NCI-H1436 (cell line): ENCODE data around the gene CHD6.

ENCODE experiments used
- DNase-seq: peaks from one replicate; lab custom pipeline; 2025; lab: John Stamatoyannopoulos, UW

CHD6 gene

GRCh38 chr20:41367956-41368355 is 250.2 kb downstream of the CHD6 start:
- no peak for DNase-seq

GRCh38 chr20:41367393-41367695 is 250.8 kb downstream of the CHD6 start:
- DNase-seq = no peak

- DNase-seq = peak; percentile 2
Measured at GRCh38 chr20:41366546-41367392, 251.4 kb downstream of the CHD6 start, which contains the start of gene EMILIN3. Gene EMILIN3, minus strand, starts transcription at chr20:41366818. Its CDS starts 184 bp downstream, at chr20:41366634.

- no peak for DNase-seq
Measured at GRCh38 chr20:41365777-41366545, 252.2 kb downstream of the CHD6 start.

GRCh38 chr20:41364967-41365765 is 253.0 kb downstream of the CHD6 start:
- no peak for DNase-seq

GRCh38 chr20:41364236-41364855 is 253.8 kb downstream of the CHD6 start:
- DNase-seq = no peak

- no peak for DNase-seq
Measured at GRCh38 chr20:41363601-41364000, 254.6 kb downstream of the CHD6 start.

- DNase-seq = no peak
Measured at GRCh38 chr20:41362748-41363140, 255.4 kb downstream of the CHD6 start.

- DNase-seq = no peak
Measured at GRCh38 chr20:41361757-41362747, 256.1 kb downstream of the CHD6 start.

- no peak for DNase-seq
Measured at GRCh38 chr20:41360831-41361756, 257.1 kb downstream of the CHD6 start.

GRCh38 chr20:41359541-41360011 is 258.6 kb downstream of the CHD6 start:
- DNase-seq = no peak

GRCh38 chr20:41358717-41359116 is 259.5 kb downstream of the CHD6 start:
- no peak for DNase-seq

- DNase-seq = no peak
Measured at GRCh38 chr20:41358230-41358629, 259.9 kb downstream of the CHD6 start.

- no peak for DNase-seq
Measured at GRCh38 chr20:41357424-41358163, 260.6 kb downstream of the CHD6 start.

GRCh38 chr20:41356951-41357350 is 261.2 kb downstream of the CHD6 start:
- no peak for DNase-seq

- DNase-seq = no peak
Measured at GRCh38 chr20:41355598-41356203, 262.5 kb downstream of the CHD6 start.

- DNase-seq = no peak
Measured at GRCh38 chr20:41355192-41355591, 263.0 kb downstream of the CHD6 start.

- no peak for DNase-seq
Measured at GRCh38 chr20:41353530-41353929, 264.6 kb downstream of the CHD6 start.
